HepG2 (cell line): Measurements from ENCODE around the gene ACAD11. TPM values are rescaled to one million over a fixed set of nuclear protein-coding genes. Genes with fewer than 3 reads are reported as not detected.
"Not testable (repeated sequence)": the region's sequence is repeated elsewhere in the genome, so short reads cannot be mapped to it uniquely, and the experiment has no call there.

Experiments used
- ATAC-seq: fragments of 200-7000 bp; cut with Tn5 transposase; 3 replicates; pipeline ENCODE4 v1.9.1; 2020; ENCODE audit warnings: mild to moderate bottlenecking, moderate library complexity
- BruUV-seq: library from RNA; stranded (reverse); fragments of 400-500 nt; replicated peaks from 2 replicates; lab custom pipeline; 2021; lab: Mats Ljungman, UMichigan
- CTCF ChIA-PET: fragments of 300-600 bp; formaldehyde crosslinking; extraction: SDS; loops from one replicate; lab custom pipeline; 2021; ENCODE audit warnings: low total read pairs, inconsistent platforms, low intra/inter-chr PET ratio; lab: Yijun Ruan, JAX
- POLR2A ChIA-PET: fragments of 350-600 bp; sonication (Branson Sonifier 250); formaldehyde crosslinking; loops from one replicate; lab custom pipeline; 2020; ENCODE audit warnings: antibody characterized with exemption, inconsistent platforms; lab: Yijun Ruan, JAX
- DNase-seq: peaks from one replicate; pipeline ENCODE4 v3.0.0-alpha.2; 2015; ENCODE audit warnings: low spot score
- FAIRE-seq: peaks from 3 replicates; lab custom pipeline; 2011; peaks lifted over from hg19 to GRCh38; lab: Jason Lieb, UNC
- H2AFZ ChIP-seq: one replicate; pipeline ENCODE4 v1.6.1; 2011; ENCODE audit warnings: low read length, inconsistent platforms
- H3K27ac ChIP-seq: fragments of 300-600 bp; 3 replicates; pipeline ENCODE4 v1.8.0; 2011; ENCODE audit warnings: mixed run types, mild to moderate bottlenecking, mixed read lengths, low read length, inconsistent platforms; ENCODE audit not compliant: insufficient read depth; ENCODE audit errors: extremely low read length
- H3K27me3 ChIP-seq, 2 experiments: fragments of 200-600 bp in 1 of 2; 2 replicates in 1 of 2; 3 replicates in 1 of 2; pipeline versions ENCODE4 v1.6.0 to v1.8.0; 2011; ENCODE audit warnings: low read length in 2 of 2, mild to moderate bottlenecking in 2 of 2, moderate library complexity in 2 of 2, inconsistent platforms in 1 of 2; ENCODE audit not compliant: insufficient read depth in 2 of 2, control insufficient read depth in 1 of 2
- H3K36me3 ChIP-seq, 2 experiments: fragments of 200-600 bp in 1 of 2; replicated peaks in 1 of 2; 2 replicates in 1 of 2; 3 replicates in 1 of 2; pipeline versions ENCODE4 v1.5.1 to v1.8.0; 2011; ENCODE audit warnings: low read length in 2 of 2, inconsistent platforms in 1 of 2; ENCODE audit not compliant: insufficient read depth in 2 of 2, control insufficient read depth in 1 of 2
- H3K4me1 ChIP-seq: 2 replicates; pipeline ENCODE4 v1.5.1; 2012; ENCODE audit warnings: low read length, inconsistent platforms; ENCODE audit not compliant: insufficient read depth
- H3K4me2 ChIP-seq: 2 replicates; pipeline ENCODE4 v1.6.0; 2011; ENCODE audit warnings: low read depth, low read length, inconsistent platforms
- H3K4me3 ChIP-seq, 3 experiments: fragments of 200-600 bp in 1 of 3; sonication (generic), shearing (Covaris generic) in 1 of 3; replicated peaks in 1 of 3; 2 replicates each; pipeline ENCODE4 v1.5.1; 2011 to 2016; ENCODE audit warnings: low read length in 3 of 3, inconsistent platforms in 2 of 3, low read depth in 2 of 3, mild to moderate bottlenecking in 2 of 3, control low read depth in 1 of 3, mixed read lengths in 1 of 3; ENCODE audit not compliant: insufficient read depth in 1 of 3
- H3K79me2 ChIP-seq: one replicate; pipeline ENCODE4 v1.6.1; 2011; ENCODE audit warnings: low read length, inconsistent platforms; ENCODE audit not compliant: insufficient read depth
- H3K9ac ChIP-seq: 2 replicates; pipeline ENCODE4 v1.6.0; 2011; ENCODE audit warnings: mild to moderate bottlenecking, low read depth, low read length, inconsistent platforms; ENCODE audit not compliant: insufficient read depth
- H3K9me3 ChIP-seq: 2 replicates; pipeline ENCODE4 v1.5.1; 2012; ENCODE audit warnings: mild to moderate bottlenecking, low read length
- H4K20me1 ChIP-seq: 2 replicates; pipeline ENCODE4 v1.6.0; 2011; ENCODE audit warnings: inconsistent platforms, mild to moderate bottlenecking, low read length, moderate library complexity; ENCODE audit not compliant: insufficient read depth
- ASH2L ChIP-seq: fragments of 300-600, 200-600 bp; sonication (generic); IDR thresholded peaks from 2 replicates; pipeline ENCODE4 v1.7.0; 2017; ENCODE audit warnings: low read depth, mild to moderate bottlenecking, moderate library complexity, mixed read lengths, low read length; ENCODE audit not compliant: insufficient read length
- BORCS8-MEF2B ChIP-seq: sonication (generic); formaldehyde crosslinking; IDR thresholded peaks from 2 replicates; pipeline ENCODE4 v1.8.0; 2022; ENCODE audit warnings: mild to moderate bottlenecking, missing genetic modification reagents
- CEBPG ChIP-seq: IDR thresholded peaks from 2 replicates; pipeline ENCODE4 v1.6.1; 2016
- NR2C2 ChIP-seq: sonication (generic); formaldehyde crosslinking; IDR thresholded peaks from 2 replicates; pipeline ENCODE4 v1.4.0; 2020; ENCODE audit warnings: missing genetic modification reagents, mild to moderate bottlenecking, moderate library complexity, borderline replicate concordance
- RAD21 ChIP-seq: fragments of 450-650 bp; formaldehyde crosslinking; IDR thresholded peaks from 2 replicates; pipeline ENCODE4 v1.5.0; 2020; ENCODE audit warnings: mild to moderate bottlenecking
- ZBTB37 ChIP-seq: sonication (generic); formaldehyde crosslinking; IDR thresholded peaks from 2 replicates; pipeline ENCODE4 v1.4.0; 2020; ENCODE audit warnings: mild to moderate bottlenecking, missing genetic modification reagents
- ZNF101 ChIP-seq: sonication (generic); formaldehyde crosslinking; IDR thresholded peaks from 2 replicates; pipeline ENCODE4 v1.4.0; 2020; ENCODE audit warnings: mild to moderate bottlenecking, low read depth, missing genetic modification reagents, borderline replicate concordance
- ZNF589 ChIP-seq: sonication (generic); formaldehyde crosslinking; conservative IDR thresholded peaks from 2 replicates; pipeline ENCODE4 v1.8.0; 2022; ENCODE audit warnings: mild to moderate bottlenecking, moderate library complexity, missing genetic modification reagents
- whole genome bisulfite sequencing: methylation state at CpG from one replicate; pipeline ENCODE4 v1.1.6; 2017; ENCODE audit warnings: low lambda C conversion rate; 5-methylcytosine and 5-hydroxymethylcytosine counted together
- in situ Hi-C: cut with HindIII; loops from 2 replicates; pipeline ENCODE4 v1.10.0; 2017; ENCODE audit warnings: low pct_unique_long_range_greater_than_20kb; ENCODE audit not compliant: extremely low pct_ligation_motif_present
- intact Hi-C: fragments of 100-400 bp; cut with micrococcal nuclease; formaldehyde crosslinking; loops from one replicate; pipeline ENCODE4 v1.10.0; 2022; ENCODE audit not compliant: unreplicated experiment
- polyA plus RNA-seq, 8 experiments: library from polyadenylated mRNA; depleted of rRNA in 3 of 8; stranded (reverse) in 7 of 8; unstranded in 1 of 8; fragments of >200 nt; fragmentation: Illumina TruSeq in 4 of 8; extraction: Trizol in 4 of 8; gene quantifications; 2 replicates each; pipeline versions ENCODE4 v1.2.1 to v1.2.3, GENCODE V29; 2011 to 2016; ENCODE audit warnings: low read depth in 4 of 8, missing spikeins in 1 of 8, mixed read lengths in 1 of 8; ENCODE audit not compliant: insufficient read depth in 1 of 8
- total RNA-seq, 5 experiments: library from RNA; depleted of rRNA; stranded (reverse); fragments of >200 nt; fragmentation: Illumina TruSeq; extraction: Trizol; gene quantifications; 2 replicates each; pipeline ENCODE4 v1.2.3, GENCODE V29; 2016; ENCODE audit warnings: low read depth in 1 of 5
- TF ChIP-seq, protein P1 (sequence below): sonication (generic); formaldehyde crosslinking; IDR thresholded peaks from 2 replicates; pipeline ENCODE4 v1.4.0; 2020; ENCODE audit warnings: missing genetic modification reagents, mild to moderate bottlenecking, borderline replicate concordance
- TF ChIP-seq, protein P2 (sequence below): sonication (generic); formaldehyde crosslinking; IDR thresholded peaks from 2 replicates; pipeline ENCODE4 v1.4.0; 2020; ENCODE audit warnings: mild to moderate bottlenecking, missing genetic modification reagents, borderline replicate concordance
- TF ChIP-seq, protein P3 (sequence below): sonication (generic); formaldehyde crosslinking; IDR thresholded peaks from 2 replicates; pipeline ENCODE4 v1.8.1; 2023; ENCODE audit warnings: mild to moderate bottlenecking, missing genetic modification reagents

Gene ACAD11
- total and polyA plus RNA-seq, 2 of the 13 experiments (the other 11 are each of a cell fraction or from before 2014, with no cell fraction given), result 30.6 to 56.9 TPM

DNA sequence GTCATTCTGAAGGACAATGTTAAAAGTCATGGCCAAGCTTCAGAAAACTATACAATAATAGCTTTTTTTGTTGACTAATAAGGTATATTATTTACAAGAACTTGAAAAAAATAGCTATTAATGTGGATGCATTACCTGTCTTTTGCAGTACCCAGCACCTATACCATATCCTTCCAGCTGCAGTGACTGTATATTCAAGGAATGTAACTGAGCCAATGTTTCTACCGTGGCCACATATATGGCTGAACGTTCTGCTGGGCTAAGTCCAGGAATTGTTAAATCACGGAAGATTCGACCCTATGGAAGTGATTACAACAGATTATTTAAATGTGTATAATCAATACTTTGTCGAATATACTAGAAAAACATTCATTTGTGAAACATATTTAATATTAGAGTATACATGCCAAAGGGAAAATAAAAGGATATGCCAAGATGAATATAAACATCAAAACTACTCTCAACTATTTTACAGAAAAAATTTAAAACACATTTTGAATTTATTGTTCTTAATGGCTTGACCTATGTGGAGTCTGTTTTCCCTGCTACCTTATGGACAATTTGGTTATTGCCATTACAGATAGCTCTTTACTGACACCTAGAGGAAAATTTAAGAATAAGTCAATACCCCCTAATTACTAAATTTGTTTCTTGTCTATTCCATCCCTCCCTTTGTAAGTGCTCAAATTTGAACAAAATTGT lies 17.6 kb downstream of the ACAD11 start (continued):
- TF ChIP-seq ZBTB37 (CRISPR knock-in tag) (no peak), CEBPG (CRISPR knock-in tag) (no peak), NR2C2 (CRISPR knock-in tag) (no peak), ASH2L (no peak), ZNF101 (CRISPR knock-in tag) (no peak), BORCS8-MEF2B (CRISPR knock-in tag) (no peak), ZNF589 (CRISPR knock-in tag) (no peak), RAD21 (CRISPR knock-in tag) (peak; percentile 60)
- TF ChIP-seq, protein P1, sequence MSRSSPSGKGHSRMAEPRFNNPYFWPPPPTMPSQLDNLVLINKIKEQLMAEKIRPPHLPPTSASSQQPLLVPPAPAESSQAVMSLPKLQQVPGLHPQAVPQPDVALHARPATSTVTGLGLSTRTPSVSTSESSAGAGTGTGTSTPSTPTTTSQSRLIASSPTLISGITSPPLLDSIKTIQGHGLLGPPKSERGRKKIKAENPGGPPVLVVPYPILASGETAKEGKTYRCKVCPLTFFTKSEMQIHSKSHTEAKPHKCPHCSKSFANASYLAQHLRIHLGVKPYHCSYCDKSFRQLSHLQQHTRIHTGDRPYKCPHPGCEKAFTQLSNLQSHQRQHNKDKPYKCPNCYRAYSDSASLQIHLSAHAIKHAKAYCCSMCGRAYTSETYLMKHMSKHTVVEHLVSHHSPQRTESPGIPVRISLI, result no peak
- TF ChIP-seq, protein P2, sequence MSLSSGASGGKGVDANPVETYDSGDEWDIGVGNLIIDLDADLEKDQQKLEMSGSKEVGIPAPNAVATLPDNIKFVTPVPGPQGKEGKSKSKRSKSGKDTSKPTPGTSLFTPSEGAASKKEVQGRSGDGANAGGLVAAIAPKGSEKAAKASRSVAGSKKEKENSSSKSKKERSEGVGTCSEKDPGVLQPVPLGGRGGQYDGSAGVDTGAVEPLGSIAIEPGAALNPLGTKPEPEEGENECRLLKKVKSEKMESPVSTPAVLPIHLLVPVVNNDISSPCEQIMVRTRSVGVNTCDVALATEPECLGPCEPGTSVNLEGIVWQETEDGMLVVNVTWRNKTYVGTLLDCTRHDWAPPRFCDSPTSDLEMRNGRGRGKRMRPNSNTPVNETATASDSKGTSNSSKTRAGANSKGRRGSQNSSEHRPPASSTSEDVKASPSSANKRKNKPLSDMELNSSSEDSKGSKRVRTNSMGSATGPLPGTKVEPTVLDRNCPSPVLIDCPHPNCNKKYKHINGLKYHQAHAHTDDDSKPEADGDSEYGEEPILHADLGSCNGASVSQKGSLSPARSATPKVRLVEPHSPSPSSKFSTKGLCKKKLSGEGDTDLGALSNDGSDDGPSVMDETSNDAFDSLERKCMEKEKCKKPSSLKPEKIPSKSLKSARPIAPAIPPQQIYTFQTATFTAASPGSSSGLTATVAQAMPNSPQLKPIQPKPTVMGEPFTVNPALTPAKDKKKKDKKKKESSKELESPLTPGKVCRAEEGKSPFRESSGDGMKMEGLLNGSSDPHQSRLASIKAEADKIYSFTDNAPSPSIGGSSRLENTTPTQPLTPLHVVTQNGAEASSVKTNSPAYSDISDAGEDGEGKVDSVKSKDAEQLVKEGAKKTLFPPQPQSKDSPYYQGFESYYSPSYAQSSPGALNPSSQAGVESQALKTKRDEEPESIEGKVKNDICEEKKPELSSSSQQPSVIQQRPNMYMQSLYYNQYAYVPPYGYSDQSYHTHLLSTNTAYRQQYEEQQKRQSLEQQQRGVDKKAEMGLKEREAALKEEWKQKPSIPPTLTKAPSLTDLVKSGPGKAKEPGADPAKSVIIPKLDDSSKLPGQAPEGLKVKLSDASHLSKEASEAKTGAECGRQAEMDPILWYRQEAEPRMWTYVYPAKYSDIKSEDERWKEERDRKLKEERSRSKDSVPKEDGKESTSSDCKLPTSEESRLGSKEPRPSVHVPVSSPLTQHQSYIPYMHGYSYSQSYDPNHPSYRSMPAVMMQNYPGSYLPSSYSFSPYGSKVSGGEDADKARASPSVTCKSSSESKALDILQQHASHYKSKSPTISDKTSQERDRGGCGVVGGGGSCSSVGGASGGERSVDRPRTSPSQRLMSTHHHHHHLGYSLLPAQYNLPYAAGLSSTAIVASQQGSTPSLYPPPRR, result no peak
- TF ChIP-seq, protein P3, sequence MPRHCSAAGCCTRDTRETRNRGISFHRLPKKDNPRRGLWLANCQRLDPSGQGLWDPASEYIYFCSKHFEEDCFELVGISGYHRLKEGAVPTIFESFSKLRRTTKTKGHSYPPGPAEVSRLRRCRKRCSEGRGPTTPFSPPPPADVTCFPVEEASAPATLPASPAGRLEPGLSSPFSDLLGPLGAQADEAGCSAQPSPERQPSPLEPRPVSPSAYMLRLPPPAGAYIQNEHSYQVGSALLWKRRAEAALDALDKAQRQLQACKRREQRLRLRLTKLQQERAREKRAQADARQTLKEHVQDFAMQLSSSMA, result no peak
- TF ChIP-seq, all 625 proteins: peak for 7

- H3K79me2 ChIP-seq, H3K4me2 ChIP-seq, intact Hi-C loops, in situ Hi-C loops, H4K20me1 ChIP-seq, H3K27me3 ChIP-seq, H3K9me3 ChIP-seq, BruUV-seq, H3K4me3 ChIP-seq, ATAC-seq, FAIRE-seq, H3K9ac ChIP-seq, H3K4me1 ChIP-seq, H2AFZ ChIP-seq, H3K27ac ChIP-seq, DNase-seq: not testable (repeated sequence)
- CTCF ChIA-PET, result interaction anchor here (1.4 to 2.8 kb wide), 2 partner anchors 103 to 105 kb away, joined by 7 to 33 read pairs; no protein-coding TSS in a partner anchor
- WGBS, result 86% methylated on average over 2 of the region's 2 CpGs
- POLR2A ChIA-PET, result interaction anchor here (2.1 kb wide), 1 partner anchor 17 kb away, joined by 5 read pairs; no protein-coding TSS in a partner anchor
- peaks cover 3 to 14% of the 10 kb centered on the region in 2 experiments; a peak in 2 of 5 replicates for H3K36me3 ChIP-seq
Measured at GRCh38 chr3:132641427-132641826, 18.2 kb downstream of the ACAD11 start.
